H1 (cell line): ENCODE results near the gene NEK11. TPM values are rescaled to one million over a fixed set of nuclear protein-coding genes. Genes with fewer than 3 reads are reported as not detected.

Experiments
- CTCF ChIA-PET: fragments of 300-600 bp; sonication (Branson Sonifier 250); formaldehyde crosslinking; loops from one replicate; lab custom pipeline; 2021; ENCODE audit not compliant: partially characterized antibody; lab: Charles Lee
- POLR2A ChIA-PET: fragments of 300-600 bp; sonication (Branson Sonifier 250); formaldehyde crosslinking; loops from one replicate; lab custom pipeline; 2021; ENCODE audit warnings: inconsistent platforms; ENCODE audit not compliant: partially characterized antibody; lab: Charles Lee
- DNase-seq, 2 experiments: peaks; one replicate each; pipeline versions ENCODE4 v3.0.0 to v3.0.0-alpha.2; 2010 to 2022; ENCODE audit warnings: low spot score in 2 of 2, low read depth in 1 of 2, mixed read lengths in 1 of 2
- FAIRE-seq: peaks from 2 replicates; lab custom pipeline; 2011; peaks lifted over from hg19 to GRCh38; lab: Jason Lieb, UNC
- H2AFZ ChIP-seq: 2 replicates; pipeline ENCODE4 v1.8.1; 2012; ENCODE audit warnings: low read length, inconsistent platforms
- H2AK5ac ChIP-seq: 2 replicates; pipeline ENCODE4 v1.6.1; 2013; ENCODE audit warnings: low read depth, low read length
- H2BK120ac ChIP-seq: replicated peaks from 2 replicates; pipeline ENCODE3; 2013; ENCODE audit warnings: low read depth, low read length, inconsistent platforms
- H2BK12ac ChIP-seq: 2 replicates; pipeline ENCODE4 v1.6.1; 2013; ENCODE audit warnings: low read depth, low read length
- H2BK15ac ChIP-seq: 2 replicates; pipeline ENCODE4 v1.6.1; 2013; ENCODE audit warnings: low read length
- H2BK20ac ChIP-seq: 2 replicates; pipeline ENCODE4 v1.6.1; 2013; ENCODE audit warnings: low read length
- H2BK5ac ChIP-seq: 2 replicates; pipeline ENCODE4 v1.6.1; 2013; ENCODE audit warnings: low read depth, low read length
- H3K14ac ChIP-seq: 2 replicates; pipeline ENCODE4 v1.6.1; 2013; ENCODE audit warnings: inconsistent platforms; ENCODE audit not compliant: insufficient read length
- H3K18ac ChIP-seq: 2 replicates; pipeline ENCODE4 v1.6.1; 2013; ENCODE audit warnings: low read length; ENCODE audit errors: extremely low read depth
- H3K23ac ChIP-seq: 2 replicates; pipeline ENCODE4 v1.6.1; 2013; ENCODE audit warnings: inconsistent platforms; ENCODE audit not compliant: insufficient read length
- H3K23me2 ChIP-seq: 2 replicates; pipeline ENCODE4 v1.6.1; 2013; ENCODE audit warnings: low read depth, low read length
- H3K27ac ChIP-seq: 2 replicates; pipeline ENCODE4 v1.6.1; 2011; ENCODE audit warnings: low read depth, low read length, inconsistent platforms
- H3K27me3 ChIP-seq, 4 experiments: replicated peaks in 1 of 4; 1 replicate in 1 of 4; 2 replicates in 3 of 4; pipeline versions ENCODE4 v1.6.1 to v1.8.1; 2011 to 2013; ENCODE audit warnings: low read length in 3 of 4, mild to moderate bottlenecking in 3 of 4, inconsistent platforms in 2 of 4, mixed read lengths in 2 of 4, moderate library complexity in 1 of 4; ENCODE audit not compliant: control insufficient read depth in 3 of 4, insufficient read depth in 3 of 4; ENCODE audit errors: extremely low read depth in 1 of 4
- H3K36me3 ChIP-seq, 4 experiments: 2 replicates each; pipeline versions ENCODE4 v1.6.1 to v1.8.1; 2011 to 2013; ENCODE audit warnings: mild to moderate bottlenecking in 4 of 4, low read length in 3 of 4, moderate library complexity in 2 of 4, control low read depth in 1 of 4, inconsistent platforms in 1 of 4; ENCODE audit not compliant: insufficient read depth in 4 of 4, control insufficient read depth in 2 of 4
- H3K4ac ChIP-seq: replicated peaks from 2 replicates; pipeline ENCODE3; 2013; ENCODE audit warnings: low read length, low read depth, mixed read lengths, inconsistent platforms; ENCODE audit not compliant: insufficient read length
- H3K4me1 ChIP-seq, 4 experiments: replicated peaks in 1 of 4; 1 replicate in 1 of 4; 2 replicates in 3 of 4; pipeline versions ENCODE4 v1.6.1 to v1.8.1; 2011 to 2013; ENCODE audit warnings: low read length in 3 of 4, inconsistent platforms in 2 of 4, mixed read lengths in 1 of 4; ENCODE audit not compliant: insufficient read depth in 4 of 4, control insufficient read depth in 3 of 4
- H3K4me2 ChIP-seq, 2 experiments: 2 replicates each; pipeline versions ENCODE4 v1.6.1 to v1.8.1; 2011 to 2013; ENCODE audit warnings: low read depth in 2 of 2, low read length in 2 of 2, control low read depth in 1 of 2, inconsistent platforms in 1 of 2, mild to moderate bottlenecking in 1 of 2; ENCODE audit not compliant: insufficient read depth in 1 of 2
- H3K4me3 ChIP-seq, 4 experiments: fragments of 200-600, 300-600 bp in 1 of 4; sonication (generic), shearing (Covaris generic), sonication (Bioruptor Twin) in 1 of 4; 2 replicates each; pipeline versions ENCODE4 v1.5.1 to v1.8.1; 2011 to 2016; ENCODE audit warnings: low read length in 4 of 4, low read depth in 3 of 4, control low read depth in 2 of 4, inconsistent platforms in 2 of 4, mild to moderate bottlenecking in 2 of 4, mixed read lengths in 1 of 4, moderate library complexity in 1 of 4; ENCODE audit not compliant: insufficient read depth in 2 of 4; ENCODE audit errors: extremely low read depth in 1 of 4
- H3K56ac ChIP-seq: replicated peaks from 2 replicates; pipeline ENCODE3; 2013; ENCODE audit warnings: low read depth, mild to moderate bottlenecking, mixed read lengths, low read length, inconsistent platforms; ENCODE audit not compliant: insufficient read length
- H3K79me1 ChIP-seq: 2 replicates; pipeline ENCODE4 v1.6.1; 2013; ENCODE audit warnings: low read depth, low read length, control low read depth
- H3K79me2 ChIP-seq, 2 experiments: 2 replicates each; pipeline versions ENCODE4 v1.6.1 to v1.8.1; 2012 to 2013; ENCODE audit warnings: low read length in 2 of 2, mild to moderate bottlenecking in 2 of 2, inconsistent platforms in 1 of 2; ENCODE audit not compliant: insufficient read depth in 2 of 2, control insufficient read depth in 1 of 2
- H3K9ac ChIP-seq, 4 experiments: replicated peaks in 1 of 4; 1 replicate in 1 of 4; 2 replicates in 3 of 4; pipeline versions ENCODE4 v1.6.1 to v1.8.1; 2011 to 2013; ENCODE audit warnings: low read depth in 3 of 4, low read length in 3 of 4, control low read depth in 2 of 4, mild to moderate bottlenecking in 2 of 4, moderate library complexity in 2 of 4, inconsistent platforms in 1 of 4; ENCODE audit errors: extremely low read depth in 1 of 4
- H3K9me3 ChIP-seq, 2 experiments: 2 replicates each; pipeline versions ENCODE4 v1.6.1 to v1.8.1; 2012 to 2013; ENCODE audit warnings: mild to moderate bottlenecking in 2 of 2, moderate library complexity in 2 of 2, control low read depth in 1 of 2, inconsistent platforms in 1 of 2, low read depth in 1 of 2, low read length in 1 of 2, mixed read lengths in 1 of 2; ENCODE audit not compliant: insufficient read depth in 2 of 2
- H4K20me1 ChIP-seq, 2 experiments: replicated peaks in 1 of 2; 2 replicates each; pipeline versions ENCODE3 to v1.8.1; 2011 to 2013; ENCODE audit warnings: inconsistent platforms in 2 of 2, low read length in 2 of 2, mild to moderate bottlenecking in 1 of 2; ENCODE audit not compliant: insufficient read depth in 2 of 2, control insufficient read depth in 1 of 2
- H4K5ac ChIP-seq: 2 replicates; pipeline ENCODE4 v1.6.1; 2013; ENCODE audit warnings: low read length, low read depth, mixed read lengths, inconsistent platforms; ENCODE audit not compliant: insufficient read length
- H4K8ac ChIP-seq: 2 replicates; pipeline ENCODE4 v1.8.0; 2013; ENCODE audit warnings: mild to moderate bottlenecking, moderate library complexity, low read length, inconsistent platforms; ENCODE audit not compliant: insufficient read depth; ENCODE audit errors: extremely low read depth
- H4K91ac ChIP-seq: replicated peaks from 2 replicates; pipeline ENCODE3; 2013; ENCODE audit warnings: low read length, mixed read lengths, inconsistent platforms; ENCODE audit not compliant: insufficient read length
- EZH2 ChIP-seq: fragments of 200-600 bp; sonication (generic); IDR thresholded peaks from 2 replicates; pipeline ENCODE4 v1.7.1; 2012; ENCODE audit warnings: low read depth, mild to moderate bottlenecking, moderate library complexity, low read length, inconsistent platforms; ENCODE audit not compliant: severe bottlenecking
- JUND ChIP-seq: IDR thresholded peaks from 2 replicates; pipeline ENCODE4 v1.6.1; 2011; ENCODE audit warnings: mild to moderate bottlenecking, improper control_type of control experiment, low read length
- KDM1A ChIP-seq: fragments of 200-600, 300-600 bp; sonication (generic); IDR thresholded peaks from 2 replicates; pipeline ENCODE4 v1.7.1; 2016; ENCODE audit warnings: mild to moderate bottlenecking, low read length, borderline replicate concordance
- KDM4A ChIP-seq: IDR thresholded peaks from one replicate; pipeline ENCODE4 v1.7.1; 2012; ENCODE audit warnings: low read depth, mild to moderate bottlenecking, moderate library complexity, low read length, inconsistent platforms; ENCODE audit not compliant: severe bottlenecking
- NANOG ChIP-seq: IDR thresholded peaks from 2 replicates; pipeline ENCODE4 v1.6.1; 2011; ENCODE audit warnings: low read length, low read depth, mild to moderate bottlenecking, inconsistent platforms; ENCODE audit not compliant: insufficient read depth, poor library complexity, severe bottlenecking
- RFX5 ChIP-seq: IDR thresholded peaks from 2 replicates; pipeline ENCODE4 v1.6.1; 2011; ENCODE audit warnings: low read depth, low read length, improper control_type of control experiment, borderline replicate concordance
- RNF2 ChIP-seq: fragments of 200-900, 300-1000 bp; sonication (generic); IDR thresholded peaks from 2 replicates; pipeline ENCODE4 v1.7.1; 2016; ENCODE audit warnings: borderline replicate concordance, low read depth, mild to moderate bottlenecking, antibody characterized with exemption, low read length; ENCODE audit not compliant: poor library complexity, severe bottlenecking; ENCODE audit errors: missing control alignments
- SIX5 ChIP-seq: IDR thresholded peaks from 2 replicates; pipeline ENCODE4 v1.6.1; 2011; ENCODE audit warnings: mild to moderate bottlenecking, low read depth, low read length
- SP4 ChIP-seq: IDR thresholded peaks from 2 replicates; pipeline ENCODE4 v1.6.1; 2012; ENCODE audit warnings: low read length, inconsistent platforms
- TAF7 ChIP-seq: optimal IDR thresholded peaks from 2 replicates; pipeline ENCODE3; 2011; ENCODE audit warnings: low read depth, mild to moderate bottlenecking, inconsistent platforms, low read length, moderate library complexity, borderline replicate concordance
- TBP ChIP-seq: IDR thresholded peaks from 2 replicates; pipeline ENCODE4 v1.6.1; 2011; ENCODE audit warnings: low read depth, low read length, improper control_type of control experiment
- WGBS, 2 experiments: shearing (Covaris generic) in 1 of 2; methylation state at CpG; one replicate each; pipeline versions ENCODE4 v1.1.6 to v1.1.7; 2013 to 2015; ENCODE audit warnings: low lambda C conversion rate in 2 of 2, mixed read lengths in 2 of 2, inconsistent platforms in 1 of 2, low coverage in 1 of 2, missing lambda C conversion rate in 1 of 2; ENCODE audit not compliant: insufficient replicate concordance in 2 of 2, insufficient coverage in 1 of 2, insufficient read length in 1 of 2; ENCODE audit errors: extremely low coverage in 1 of 2, missing lambda C conversion rate in 1 of 2; 5-methylcytosine and 5-hydroxymethylcytosine counted together
- polyA plus RNA-seq, 7 experiments: library from polyadenylated mRNA; depleted of rRNA in 3 of 7; stranded (reverse) in 5 of 7; unstranded in 2 of 7; fragments of >200 nt in 5 of 7; fragments of 200-250 nt in 2 of 7; gene quantifications; 1 replicate in 5 of 7; 2 replicates in 1 of 7; 4 replicates in 1 of 7; pipeline versions ENCODE4 v1.2.1 to v1.2.3, GENCODE V29; 2011 to 2013; ENCODE audit warnings: missing spikeins in 2 of 7, mixed read lengths in 2 of 7
- total RNA-seq: library from RNA; stranded (reverse); fragmentation: NEBNext Ultra II Directional; extraction: Animal tissue kit (Norgen Biotek cat#: 25700); gene quantifications from 2 replicates; pipeline ENCODE4 v1.2.1, GENCODE V29; 2021
- TF ChIP-seq, protein P1 (sequence below): IDR thresholded peaks from 2 replicates; pipeline ENCODE4 v1.6.1; 2012; ENCODE audit warnings: inconsistent platforms

Gene NEK11
- total and polyA plus RNA-seq, 2 of the 8 experiments (the other 6 are each of a cell fraction or from before 2014, with no cell fraction given): 0.60 TPM; not detected in 1

DNA sequence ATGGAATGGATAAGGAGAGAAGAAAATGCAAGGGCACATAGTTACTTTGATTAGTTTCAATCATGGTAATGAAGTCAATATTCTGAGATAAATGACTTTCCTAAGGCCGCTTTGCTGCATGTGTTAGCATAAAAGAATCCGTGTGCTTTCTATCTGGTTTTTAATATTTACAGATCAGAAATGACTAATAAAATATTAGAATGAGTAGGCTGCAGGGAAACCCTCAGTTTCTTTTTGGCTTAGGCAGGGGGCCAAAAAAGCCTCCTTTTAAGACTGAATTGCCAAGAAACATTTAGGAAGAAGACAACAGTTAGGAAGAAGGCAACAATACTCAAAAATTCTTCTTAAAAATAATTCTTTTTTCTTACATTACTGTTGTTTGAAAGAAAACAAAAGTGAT, 11.6 kb downstream of the NEK11 start:
- Histone ChIP-seq H3K79me1 (no peaks in the 10 kb centered on the region), H3K27me3 (no peaks in the 10 kb centered on the region), H2BK20ac (no peak overlapping the region), H3K4me1 (peaks cover 0 to 3% (median 1%) of the 10 kb centered on the region in 4 experiments; a peak in 2 of 7 replicates), H2BK120ac (no peak overlapping the region), H3K4me2 (no peak overlapping the region), H2AK5ac (no peak overlapping the region), H2AFZ (no peak overlapping the region), H3K4me3 (no peak overlapping the region), H3K23me2 (no peaks in the 10 kb centered on the region), H3K56ac (no peak overlapping the region), H2BK15ac (no peak overlapping the region), H3K79me2 (no peaks in the 10 kb centered on the region), H3K9ac (no peak overlapping the region), H3K23ac (no peak overlapping the region), H4K20me1 (no peaks in the 10 kb centered on the region), H4K91ac (no peak overlapping the region), H3K4ac (no peak overlapping the region), H3K36me3 (no peaks in the 10 kb centered on the region), H3K9me3 (no peaks in the 10 kb centered on the region; a peak in 1 of 4 replicates), H3K27ac (no peak overlapping the region), H2BK5ac (no peak overlapping the region), H3K18ac (no peak overlapping the region), H4K5ac (no peak overlapping the region), H3K14ac (no peak overlapping the region), H4K8ac (no peak overlapping the region), H2BK12ac (no peak overlapping the region)
- ChIA-PET CTCF (interaction anchor here (2.7 kb wide), 1 partner anchor 9 kb away, joined by 12 read pairs; no protein-coding TSS in a partner anchor), POLR2A (no interaction called here)
- FAIRE-seq (no peak), DNase-seq (no peak)
- WGBS, 2 experiments: 93% methylated on average over 2 of the region's 2 CpGs; no CpG with 5 or more reads in 1 of the 2 experiments
- no peak for TF ChIP-seq SP4
- TF ChIP-seq TBP: no peak
- TF ChIP-seq NANOG: no peak
- no peak for TF ChIP-seq EZH2
- no peak for TF ChIP-seq KDM4A
- no peak for TF ChIP-seq JUND
- no peak for TF ChIP-seq TAF7
- no peak for TF ChIP-seq SIX5
- TF ChIP-seq KDM1A: no peak
- TF ChIP-seq RNF2: no peak
- no peak for TF ChIP-seq RFX5
- TF ChIP-seq, protein P1, sequence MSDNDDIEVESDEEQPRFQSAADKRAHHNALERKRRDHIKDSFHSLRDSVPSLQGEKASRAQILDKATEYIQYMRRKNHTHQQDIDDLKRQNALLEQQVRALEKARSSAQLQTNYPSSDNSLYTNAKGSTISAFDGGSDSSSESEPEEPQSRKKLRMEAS: no peak
